NCI-H69 (cell line): ENCODE results near the gene BHLHE40.

ENCODE experiments used
- DNase-seq: peaks from one replicate; lab custom pipeline; 2025; lab: John Stamatoyannopoulos, UW

The BHLHE40 gene

DNA sequence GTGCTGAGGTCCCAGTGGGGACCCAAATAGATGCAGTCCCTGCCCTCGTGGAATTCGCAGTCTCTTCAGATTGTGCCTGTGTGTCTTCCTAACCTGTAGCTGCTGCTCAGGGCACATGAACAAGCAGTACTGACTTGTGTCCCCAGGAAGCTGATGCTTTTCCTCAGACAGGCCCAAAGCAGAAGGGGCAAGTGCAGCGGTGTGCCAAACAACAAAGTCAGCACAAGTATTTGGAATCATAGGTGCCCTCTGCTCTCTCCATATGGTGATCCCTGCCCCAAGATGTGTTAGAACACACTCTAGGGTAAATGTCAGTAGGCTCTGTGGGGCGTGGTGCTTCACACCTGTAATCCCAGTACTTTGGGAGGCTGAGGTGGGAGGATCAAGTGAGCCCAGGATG, 21.9 kb downstream of the BHLHE40 start:
- DNase-seq: no peak

DNA sequence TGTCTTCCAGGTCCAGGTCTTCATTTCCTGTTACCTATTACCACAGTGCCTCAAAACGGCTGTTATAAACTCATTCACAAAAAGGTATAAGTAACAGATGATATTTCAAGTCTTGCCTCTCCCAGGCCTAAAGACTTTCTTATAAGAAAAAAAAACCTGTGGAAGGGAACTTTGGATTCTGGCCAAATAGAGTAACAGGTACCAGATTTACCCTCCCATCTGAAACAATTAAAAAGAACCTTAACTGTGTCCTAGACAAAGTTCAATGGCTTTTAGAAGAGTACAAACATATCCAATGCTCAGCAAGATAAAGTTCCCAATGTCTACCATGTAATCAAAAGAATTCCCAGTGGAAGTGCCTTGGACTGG, 22.6 kb downstream of the BHLHE40 start:
- peak; percentile 30 for DNase-seq

DNA sequence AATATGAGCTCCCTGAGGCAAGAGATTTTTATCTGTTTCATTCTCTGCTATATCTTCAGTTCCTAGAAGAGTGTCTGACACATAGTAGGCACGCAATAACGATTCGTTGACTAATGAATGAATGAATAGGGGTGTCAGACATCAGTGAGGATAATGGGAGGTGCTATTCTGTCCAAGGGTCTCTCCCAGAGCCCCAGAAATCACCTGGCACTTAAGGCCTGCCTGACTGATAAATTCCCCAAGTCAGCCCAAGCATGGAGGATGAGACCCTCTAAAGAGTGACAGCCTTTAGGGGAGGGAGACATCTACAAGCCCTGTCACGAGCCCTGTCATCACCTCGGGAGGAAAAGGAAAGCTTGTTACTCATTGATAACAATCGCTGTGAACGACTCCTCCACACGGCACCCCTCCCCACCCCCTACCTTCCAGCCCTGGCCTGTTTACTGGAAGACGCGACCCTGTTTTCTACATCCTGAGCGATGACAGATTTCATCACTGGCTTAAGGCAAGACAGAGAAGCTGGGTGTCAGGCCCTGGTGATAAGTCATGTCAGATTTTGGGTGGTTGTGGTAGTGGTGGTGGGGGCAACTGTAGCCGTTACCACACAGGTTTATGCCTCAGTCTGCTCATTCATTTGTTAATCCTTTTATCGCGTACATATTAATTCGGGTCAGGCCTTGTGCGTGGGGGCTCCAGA, 23.1 kb downstream of the BHLHE40 start:
- DNase-seq: no peak

DNA sequence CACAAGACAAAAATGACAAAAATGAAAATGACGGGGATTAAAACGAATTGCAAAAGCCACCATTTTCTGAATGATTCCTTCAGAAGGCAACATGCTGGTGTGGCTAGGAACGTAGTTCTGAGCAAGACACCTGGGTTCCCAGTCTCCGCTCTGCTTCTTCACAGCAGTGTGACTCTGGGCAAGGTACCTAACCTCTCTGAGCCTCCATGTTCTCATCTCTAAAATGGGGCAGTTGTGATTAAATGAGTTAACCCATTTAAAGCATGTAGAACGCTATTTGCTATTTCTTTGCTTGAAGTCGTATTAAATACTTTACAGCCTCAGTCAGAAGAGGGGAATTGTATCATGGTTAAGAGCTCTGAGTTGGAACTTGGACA, 23.6 kb downstream of the BHLHE40 start:
- DNase-seq: no peak

DNA sequence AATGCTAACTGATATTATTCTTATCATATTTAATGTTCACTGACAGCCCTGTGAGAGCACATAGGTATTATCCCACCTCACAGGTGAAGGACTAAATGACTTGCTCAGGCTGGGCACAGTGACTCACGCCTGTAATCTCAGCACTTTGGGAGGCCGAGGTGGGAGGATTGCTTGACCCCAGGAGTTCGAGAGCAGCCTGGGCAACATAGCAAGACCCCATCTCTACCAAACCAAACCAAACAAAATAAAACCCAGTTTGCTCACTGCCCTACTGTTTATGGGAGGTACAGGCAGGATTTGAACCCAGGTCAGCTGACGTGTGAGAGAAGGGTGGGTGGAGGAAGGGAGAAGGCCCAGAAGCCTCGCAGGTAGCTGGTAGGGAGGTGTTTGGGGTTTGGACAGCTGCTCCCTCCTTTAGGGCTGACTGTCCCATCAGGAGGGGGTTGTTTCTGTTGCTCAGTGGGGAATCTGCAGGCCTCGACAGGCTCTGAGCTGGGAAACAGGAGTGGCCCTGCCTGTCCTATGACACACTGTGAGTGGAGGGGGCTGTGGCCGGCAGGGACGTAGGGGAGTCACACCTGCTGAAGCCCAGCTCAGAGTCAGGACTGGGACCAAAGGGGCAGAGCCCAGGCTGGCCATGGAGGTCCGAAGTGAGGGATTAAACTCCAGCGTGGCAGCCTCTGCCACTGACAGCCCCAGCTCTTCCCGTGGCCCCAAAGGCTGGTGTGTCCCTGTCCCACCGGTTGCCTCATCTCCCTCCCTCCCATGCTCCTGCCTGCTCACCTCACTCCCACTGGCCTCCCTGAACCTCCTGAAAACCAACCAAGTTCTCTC, 25.3 kb downstream of the BHLHE40 start:
- DNase-seq: no peak

DNA sequence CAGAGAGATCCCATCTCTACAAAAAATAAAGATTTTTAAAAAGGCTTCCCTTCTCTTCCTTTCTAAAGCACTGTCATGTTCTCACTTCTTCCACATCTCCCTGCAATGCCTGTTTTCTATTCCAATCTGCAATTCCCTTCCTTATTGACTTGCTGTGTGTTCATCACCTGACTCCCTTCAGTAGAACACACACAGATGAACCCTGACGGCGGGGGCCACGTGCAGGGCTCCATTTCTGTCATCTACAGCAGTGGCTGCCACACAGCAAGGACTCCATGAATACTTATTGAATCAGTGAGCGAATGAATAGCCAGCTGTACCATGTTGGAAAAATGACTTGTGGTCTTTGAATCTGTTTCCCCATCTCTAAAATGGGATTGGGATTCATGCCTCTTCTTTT, 26.1 kb downstream of the BHLHE40 start:
- peak; percentile 19 for DNase-seq

DNA sequence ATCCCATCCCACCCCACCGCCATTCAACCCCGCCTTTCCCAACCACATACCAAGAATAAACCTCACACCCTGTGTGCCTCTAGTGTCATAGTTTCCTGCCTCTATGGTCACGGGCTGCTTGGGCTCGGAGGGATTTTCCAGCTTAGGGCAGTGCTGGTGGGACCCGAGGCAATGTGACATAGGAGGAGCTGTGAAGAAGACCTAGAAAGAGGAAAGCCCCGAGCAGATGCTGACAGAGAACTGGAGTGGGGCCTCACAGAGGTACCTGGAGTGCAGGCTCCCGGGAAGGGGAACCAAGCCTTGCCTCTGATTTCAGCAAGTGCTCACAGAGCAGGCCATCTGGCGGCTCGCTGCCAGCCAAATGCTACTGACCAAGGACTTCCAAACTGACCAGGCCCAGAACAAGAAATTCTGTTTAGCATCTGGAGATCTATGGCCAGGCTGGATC, 27.5 kb downstream of the BHLHE40 start:
- DNase-seq: no peak

DNA sequence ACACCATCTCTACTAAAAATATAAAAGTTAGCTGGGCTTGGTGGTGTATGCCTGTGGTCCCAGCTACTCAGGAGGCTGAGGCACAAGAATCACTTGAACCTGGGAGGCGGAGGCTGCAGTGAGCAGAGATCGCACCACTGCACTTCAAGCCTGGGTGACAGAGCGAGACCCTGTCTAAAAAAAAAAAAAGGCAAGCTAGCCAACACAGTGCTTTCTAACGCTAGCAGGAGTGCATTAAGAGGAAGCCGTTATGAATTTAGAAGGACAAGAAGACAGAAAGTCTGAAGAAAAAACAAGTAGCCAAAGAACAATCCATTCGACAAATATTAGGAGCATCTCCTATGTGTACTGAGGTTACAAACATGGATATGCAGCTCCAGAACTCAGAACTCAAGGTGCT, 28.6 kb downstream of the BHLHE40 start:
- DNase-seq: no peak

DNA sequence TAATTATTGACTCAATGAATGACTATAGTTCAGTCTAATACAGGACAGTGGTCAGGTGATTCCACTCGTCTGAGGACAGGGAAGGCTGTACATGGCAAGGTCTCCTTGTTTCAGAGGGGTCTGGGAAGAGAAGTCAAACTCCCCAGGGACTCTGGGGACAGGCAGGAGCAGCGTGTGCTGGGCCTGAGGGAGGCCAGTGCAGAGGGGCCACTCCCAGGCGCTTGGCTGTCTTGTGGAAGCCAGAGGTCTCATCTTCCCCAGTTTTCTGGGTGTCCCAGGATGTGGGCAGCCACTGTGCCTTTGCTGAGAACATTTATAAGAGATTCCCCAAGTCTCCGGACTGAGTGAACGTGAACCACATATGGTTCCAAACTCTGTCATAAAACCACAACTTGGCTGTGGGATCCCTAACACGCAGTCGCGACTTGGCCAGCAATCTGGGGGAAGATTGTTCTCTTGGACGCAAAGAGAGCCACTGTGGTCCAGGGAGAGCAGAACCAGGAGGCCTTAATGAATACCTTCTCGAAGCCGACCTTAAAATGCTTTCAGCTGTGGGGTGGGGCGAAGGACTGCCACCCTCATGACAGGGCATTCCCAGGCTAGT, 30.4 kb downstream of the BHLHE40 start:
- no peak for DNase-seq

DNA sequence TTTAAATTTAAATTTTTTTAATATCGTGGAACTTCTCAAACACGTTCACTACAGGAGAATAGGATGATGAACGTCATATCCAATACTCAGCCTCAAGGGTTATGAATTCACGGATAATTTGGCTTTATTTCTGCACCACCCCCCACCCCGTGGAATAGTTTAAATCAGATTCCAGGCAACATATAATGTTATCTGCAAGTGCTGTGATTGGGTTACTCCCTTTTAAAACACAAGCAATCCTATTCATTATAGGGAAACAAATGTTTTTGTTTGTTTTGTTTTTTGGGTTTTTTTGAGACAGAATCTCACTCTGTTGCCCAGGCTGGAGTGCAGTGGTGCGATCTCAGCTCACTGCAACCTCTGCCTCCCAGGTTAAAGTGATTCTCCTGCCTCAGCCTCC, 30.9 kb downstream of the BHLHE40 start:
- no peak for DNase-seq

DNA sequence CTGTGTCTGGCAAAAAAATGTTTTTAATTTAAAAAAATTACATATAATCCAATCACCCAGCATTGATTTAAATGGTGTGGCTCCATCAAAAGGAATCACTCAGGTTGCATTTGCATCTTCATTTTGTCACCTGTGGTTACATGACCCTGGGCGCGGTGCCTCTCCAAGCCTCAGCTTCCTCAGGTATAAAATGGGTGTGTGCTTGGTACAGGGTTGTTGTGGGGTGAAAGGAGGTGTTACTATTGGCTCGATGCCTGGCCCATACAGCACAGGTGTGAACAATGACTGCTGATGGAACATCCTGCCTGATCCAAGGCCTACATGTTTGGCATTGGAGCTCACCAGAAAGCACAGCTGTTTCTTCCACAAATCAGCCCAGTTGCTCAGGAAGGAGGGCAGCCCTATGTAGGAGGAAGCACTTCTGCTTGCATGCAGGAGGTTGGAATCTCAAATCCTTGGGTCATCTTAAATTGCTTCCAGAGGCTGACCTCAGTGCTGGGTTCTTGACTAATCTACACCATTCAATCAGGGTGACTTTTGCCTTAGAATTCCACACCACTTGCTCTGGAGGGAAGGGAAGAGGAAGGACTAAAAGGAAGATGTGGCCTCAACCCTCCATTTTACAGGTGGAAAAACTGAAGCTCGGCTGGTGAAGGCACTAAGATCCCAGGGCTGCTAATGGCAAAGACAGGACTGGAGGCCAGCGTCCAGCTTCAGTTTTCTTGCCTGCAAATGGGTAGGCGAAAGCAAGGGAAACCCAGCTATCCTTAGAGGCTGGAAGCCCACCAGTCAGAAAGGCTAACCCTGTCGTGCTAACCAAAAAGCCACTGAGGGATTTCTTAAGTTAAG, 31.7 kb downstream of the BHLHE40 start:
- DNase-seq: peak; percentile 25

DNA sequence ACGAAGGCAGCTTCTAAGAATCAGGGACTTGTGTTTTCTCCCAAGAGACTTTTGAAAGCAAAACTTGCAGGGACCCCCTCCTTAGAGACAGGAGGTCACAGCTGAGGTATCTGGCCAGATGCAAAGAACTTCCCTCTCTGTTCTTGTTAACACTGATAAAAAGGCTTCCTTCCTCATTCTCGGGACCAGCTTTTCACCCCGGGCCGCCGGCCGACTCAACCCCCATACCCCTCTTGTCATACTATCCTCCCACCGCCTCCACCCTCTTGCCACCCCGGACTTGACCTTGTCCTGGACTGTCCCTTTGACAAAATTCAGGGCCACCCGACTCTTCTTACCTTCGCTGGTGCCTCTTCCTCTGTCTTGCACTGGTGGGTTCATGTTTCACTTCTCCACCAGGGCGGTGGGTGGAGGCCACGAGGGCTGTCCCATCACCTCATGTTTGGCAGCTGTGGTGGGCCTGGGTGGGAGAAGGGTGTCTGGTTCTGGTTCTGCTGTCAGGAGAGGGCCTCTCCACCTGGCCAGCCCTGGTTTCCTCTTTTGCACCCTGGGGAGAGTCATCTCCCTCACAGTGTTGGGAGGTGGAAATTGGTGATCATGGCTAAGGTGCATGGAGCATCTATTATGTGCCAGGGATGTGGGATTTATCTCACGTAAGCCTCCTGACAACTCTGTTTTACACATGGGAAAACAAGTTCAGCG, 32.5 kb downstream of the BHLHE40 start:
- DNase-seq: no peak

DNA sequence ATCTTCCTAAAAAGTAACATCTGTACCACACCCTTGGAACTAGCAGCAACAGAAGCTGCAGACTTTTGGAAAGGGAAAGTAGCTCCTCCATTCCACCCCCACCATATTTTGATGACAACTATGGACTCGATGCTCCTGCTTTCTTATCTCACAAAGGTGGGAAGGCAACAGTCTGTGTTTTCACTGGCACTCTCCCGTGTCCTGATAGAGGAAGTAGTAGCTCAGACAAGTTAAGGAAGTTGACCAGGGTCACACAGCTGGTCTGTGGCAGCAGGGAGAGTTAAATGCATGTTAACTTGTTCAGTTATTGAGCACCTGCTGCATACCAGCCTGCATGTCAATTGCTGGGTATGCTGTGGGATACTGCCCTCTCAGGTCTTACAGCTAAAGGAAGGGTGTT, 33.1 kb downstream of the BHLHE40 start:
- DNase-seq: no peak

DNA sequence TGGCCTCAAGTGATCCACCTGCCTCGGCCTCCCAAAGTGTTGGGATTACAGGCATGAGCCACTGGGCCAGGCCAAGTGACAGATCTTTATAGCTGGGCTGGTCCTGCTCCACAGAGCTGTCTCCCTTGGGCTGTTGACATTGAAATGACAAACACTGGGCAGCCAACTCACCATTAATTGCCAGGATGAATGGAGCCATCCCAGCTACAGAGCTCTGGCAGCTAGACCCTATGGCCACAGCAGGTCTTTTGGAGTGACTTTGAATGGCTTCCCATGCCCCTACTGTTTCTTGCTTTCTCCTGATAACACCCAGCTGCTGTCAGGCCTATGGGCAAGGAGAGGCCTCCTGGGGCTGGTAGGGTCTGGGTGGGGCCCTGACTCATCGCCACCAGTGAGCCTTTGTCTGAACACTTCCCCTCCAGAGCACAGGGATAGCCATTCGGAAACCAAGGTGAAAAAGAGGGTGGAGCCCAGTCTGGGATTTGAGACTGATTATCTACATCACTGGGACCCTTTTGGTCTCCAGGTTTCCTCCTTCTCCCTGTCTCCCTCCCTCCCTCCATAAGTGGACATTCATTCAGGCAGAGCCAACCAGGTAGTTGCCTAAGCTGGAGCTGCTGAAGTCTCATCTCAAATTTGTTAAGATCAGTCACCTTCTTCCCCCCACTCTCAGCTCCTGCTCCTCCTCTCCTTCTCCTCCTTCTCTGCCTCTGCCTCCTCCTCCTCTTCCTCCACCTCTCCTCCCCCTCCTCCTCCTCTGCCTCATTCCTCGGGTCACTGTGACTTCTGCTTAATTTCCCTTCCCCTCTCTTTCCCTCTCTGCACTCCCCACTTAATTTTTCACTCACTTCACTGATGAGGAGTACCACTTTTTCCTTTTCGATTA, 34.0 kb downstream of the BHLHE40 start:
- DNase-seq: peak; percentile 73

DNA sequence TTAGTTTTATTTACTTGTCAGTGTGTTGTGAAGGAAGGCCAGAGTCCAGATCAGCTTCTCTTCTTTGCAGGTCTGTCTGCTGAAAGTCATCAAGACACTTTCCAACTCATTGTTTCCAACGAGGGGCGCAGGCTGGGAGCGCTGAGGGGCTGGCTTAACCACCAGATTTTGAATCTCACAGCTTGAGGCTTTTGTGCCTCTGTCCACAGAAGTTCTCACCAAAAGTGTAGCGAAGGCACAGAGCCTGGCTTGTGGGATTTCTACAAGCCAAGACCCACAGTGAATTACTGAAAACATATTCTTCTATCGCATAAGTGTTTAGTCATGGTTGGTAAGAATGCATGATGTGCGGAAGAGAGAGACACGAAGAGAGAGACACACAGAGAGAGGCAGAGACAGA, 35.2 kb downstream of the BHLHE40 start:
- DNase-seq: no peak

DNA sequence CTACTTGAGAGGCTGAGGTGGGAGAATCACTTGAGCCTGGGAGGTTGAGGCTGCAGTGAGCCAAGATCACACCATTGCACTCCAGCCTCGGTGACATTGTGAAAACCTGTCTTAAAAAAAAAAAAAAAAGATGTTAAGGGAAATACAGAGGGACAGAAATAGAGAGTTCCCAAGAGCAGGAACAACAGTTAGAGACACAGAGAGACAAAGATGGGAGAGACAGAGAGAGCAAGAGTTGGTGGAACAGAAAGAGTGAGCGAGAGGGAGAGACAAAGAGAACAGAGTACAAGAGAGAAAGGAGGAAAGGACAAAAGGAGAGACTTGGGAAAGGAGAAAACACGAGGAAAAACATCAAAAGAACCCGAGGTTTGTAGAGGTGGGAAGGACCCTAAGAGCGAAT, 35.8 kb downstream of the BHLHE40 start:
- DNase-seq: no peak

DNA sequence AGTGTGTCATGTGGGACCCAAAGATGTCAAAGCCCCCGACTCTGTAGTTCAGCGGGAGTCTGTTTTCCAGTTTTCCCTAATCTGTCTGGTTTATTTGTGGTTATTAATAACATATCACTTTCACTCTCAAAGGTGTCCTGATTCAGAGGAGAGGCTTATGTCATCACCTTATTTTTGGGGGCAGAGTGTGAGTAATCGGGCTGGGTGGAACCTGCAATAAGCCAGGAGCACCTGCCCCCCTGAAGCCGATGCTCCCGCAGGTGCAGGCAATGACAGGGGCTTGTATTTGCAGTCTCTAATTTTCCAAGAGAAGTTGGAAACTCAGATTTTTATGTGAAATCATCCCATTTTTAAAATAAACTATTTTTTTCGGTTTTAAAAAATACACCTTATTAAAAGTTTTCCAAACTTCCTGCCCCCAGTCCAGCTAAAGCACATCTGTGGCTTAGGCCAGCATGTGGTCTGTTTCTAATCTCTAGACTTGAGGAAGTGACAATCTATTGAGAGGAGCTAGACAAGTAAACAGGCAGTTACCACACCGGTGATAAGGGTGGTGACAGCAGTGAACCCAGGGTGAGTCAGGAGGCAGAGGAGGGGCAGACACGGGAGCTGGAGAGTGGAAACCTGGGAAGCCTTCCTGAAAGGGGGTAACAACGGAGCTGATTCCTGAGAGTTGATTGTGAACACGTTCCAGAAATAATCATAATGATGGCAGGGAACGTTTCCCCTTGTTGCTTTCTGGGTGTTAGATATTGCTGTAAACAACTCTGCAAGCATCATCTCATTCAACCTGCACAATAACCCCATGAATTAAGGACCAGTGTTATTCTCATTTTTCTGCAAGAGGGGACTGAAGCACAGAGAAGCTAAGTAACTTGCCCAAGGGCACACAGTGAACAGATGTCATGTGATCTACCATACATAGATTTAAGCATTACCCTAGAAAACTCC, 37.2 kb downstream of the BHLHE40 start:
- DNase-seq: peak; percentile 13

DNA sequence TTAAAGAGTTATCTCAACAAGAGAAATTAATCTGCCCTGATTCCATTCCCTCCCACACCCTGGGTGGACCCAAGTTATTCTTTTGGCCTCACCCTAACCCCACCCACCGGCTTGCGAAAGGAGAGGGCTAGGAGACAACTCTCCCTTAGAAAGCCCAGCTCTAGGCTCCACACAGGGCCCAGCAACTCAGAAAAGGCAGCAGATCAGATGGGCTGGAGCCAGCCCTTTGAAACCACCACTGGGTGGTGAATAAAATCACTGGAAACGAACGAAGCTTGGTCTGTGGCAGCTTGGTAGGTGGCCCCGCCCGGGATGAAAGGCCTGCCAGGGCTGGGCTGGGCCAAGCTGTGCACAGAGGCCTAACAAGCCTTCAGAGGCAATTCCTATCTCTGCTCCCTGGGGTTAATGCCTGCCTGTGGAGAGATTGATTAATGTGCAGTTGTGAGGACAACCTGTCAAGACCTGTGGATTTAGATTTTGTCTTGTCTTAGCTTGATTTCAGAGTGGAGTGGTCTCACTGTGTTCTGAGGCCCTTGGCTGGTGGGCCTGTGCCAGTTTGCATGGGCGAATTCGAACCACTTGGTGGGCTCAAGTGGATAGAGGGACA, 38.8 kb downstream of the BHLHE40 start:
- peak; percentile 45 for DNase-seq
